ENCODE data around the gene EYA2. TPM values are rescaled to one million over a fixed set of nuclear protein-coding genes. Genes with fewer than 3 reads are reported as not detected.

The EYA2 gene
- total and polyA plus RNA-seq, 2 donors (not counting 3 experiments of a cell fraction or from before 2014, with no cell fraction given), result not detected

DNA sequence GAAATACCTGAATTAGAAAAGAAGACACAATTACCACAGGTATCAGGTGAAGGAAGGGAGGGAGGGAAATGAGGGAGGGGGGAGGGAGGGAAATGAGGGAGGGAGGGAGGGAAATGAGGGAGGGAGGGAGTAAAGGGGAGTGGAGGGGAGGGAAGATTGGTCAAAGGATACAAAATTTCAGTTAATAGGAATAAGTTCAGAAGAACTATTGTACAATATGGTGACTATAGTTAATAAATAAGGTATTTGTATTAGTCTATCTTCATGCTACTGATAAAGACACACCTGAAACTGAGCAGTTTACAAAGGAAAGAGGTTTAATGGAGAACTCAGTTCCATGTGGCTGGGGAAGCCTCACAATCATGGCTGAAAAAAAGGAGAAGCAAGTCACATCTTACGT lies 185.7 kb downstream of the EYA2 start:
- no peaks in the 10 kb centered on the region for H3K9me1 ChIP-seq (replicated peaks; ENCODE audit: control insufficient read depth, extremely low read depth, insufficient read depth, low read length)
- DNase-seq (ENCODE audit: low read depth, low spot score), result no peak
- FAIRE-seq, result no peak
- no peak overlapping the region for H3K4me3 ChIP-seq (replicated peaks in 1 of 3; ENCODE audit: insufficient read depth in 1 of 3, low read depth in 1 of 3, low read length in 3 of 3)
- intact Hi-C loops (cut with micrococcal nuclease), result no loop called here
- H3K79me2 ChIP-seq (ENCODE audit: control insufficient read depth, insufficient read depth, low read length), result no peaks in the 10 kb centered on the region
- ChIA-PET CTCF (no interaction called here), POLR2A (no interaction called here)
- H3K4me1 ChIP-seq (ENCODE audit: control insufficient read depth, extremely low read depth, insufficient read depth, low read length), result no peaks in the 10 kb centered on the region
- no peaks in the 10 kb centered on the region for H3K36me3 ChIP-seq (ENCODE audit: control insufficient read depth in 2 of 2, extremely low read depth in 1 of 2, insufficient read depth in 2 of 2, low read length in 2 of 2)
- no peaks in the 10 kb centered on the region for H4K20me1 ChIP-seq (replicated peaks; ENCODE audit: control insufficient read depth, extremely low read depth, insufficient read depth, low read length)
- no peak overlapping the region for H3K4me2 ChIP-seq (ENCODE audit: insufficient read depth, low read length)
- H3K27me3 ChIP-seq (ENCODE audit: control insufficient read depth in 2 of 2, insufficient read depth in 2 of 2, low read length in 2 of 2), result no peaks in the 10 kb centered on the region
- H3K9me3 ChIP-seq (replicated peaks; ENCODE audit: control insufficient read depth, insufficient read depth, low read length), result no peaks in the 10 kb centered on the region
- H2AFZ ChIP-seq (ENCODE audit: low read depth, low read length), result no peak overlapping the region
- no TSS peak for BruUV-seq (replicated peaks)
- H3K9ac ChIP-seq (replicated peaks; ENCODE audit: extremely low read depth, insufficient read depth, low read length), result no peak overlapping the region
- H3K27ac ChIP-seq (ENCODE audit: insufficient read depth, low read depth, low read length), result no peak overlapping the region
- dilution Hi-C loops (cut with MboI; ENCODE audit: extremely low pct_ligation_motif_present, low sequenced_read_pairs), result no loop called here
- no peak for TF ChIP-seq JUN (IDR thresholded peaks at IDR 0.05; ENCODE audit: borderline replicate concordance, insufficient read depth, insufficient read length, low read depth)
- no peak for TF ChIP-seq POLR2A (IDR thresholded peaks at IDR 0.05; ENCODE audit: low read depth, low read length)
- TF ChIP-seq GATA2 (IDR thresholded peaks at IDR 0.05; ENCODE audit: insufficient read depth, insufficient read length, low read depth, low read length), result no peak
- TF ChIP-seq, protein P1, sequence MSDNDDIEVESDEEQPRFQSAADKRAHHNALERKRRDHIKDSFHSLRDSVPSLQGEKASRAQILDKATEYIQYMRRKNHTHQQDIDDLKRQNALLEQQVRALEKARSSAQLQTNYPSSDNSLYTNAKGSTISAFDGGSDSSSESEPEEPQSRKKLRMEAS (IDR thresholded peaks at IDR 0.05; ENCODE audit: insufficient read depth, insufficient read length), result no peak
- TF ChIP-seq FOS (IDR thresholded peaks at IDR 0.05; ENCODE audit: borderline replicate concordance, insufficient read depth, low read length), result no peak
- no peak for TF ChIP-seq MYC (IDR thresholded peaks at IDR 0.05; ENCODE audit: low read depth, low read length)
- TF ChIP-seq POLR2AphosphoS5 (IDR thresholded peaks at IDR 0.05; ENCODE audit: insufficient read depth, low read depth, low read length), result no peak

DNA sequence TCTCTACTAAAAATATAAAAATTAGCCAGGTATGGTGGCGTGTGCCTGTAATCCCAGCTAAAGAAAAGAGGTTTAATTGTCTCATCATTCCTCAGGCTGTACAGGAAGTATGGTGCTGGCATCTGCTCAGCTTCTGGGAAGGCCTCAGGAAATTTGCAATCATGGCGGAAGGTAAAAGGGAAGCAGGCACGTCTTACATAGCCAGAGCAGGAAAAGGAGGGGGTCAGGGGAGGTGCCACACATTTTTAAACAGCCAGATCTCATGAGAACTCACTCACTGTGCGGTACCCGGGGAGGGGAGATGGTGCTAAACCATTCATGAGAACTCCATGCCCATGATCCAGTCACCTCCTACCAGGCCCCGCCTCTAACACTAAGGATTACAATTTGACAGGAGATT lies 191.7 kb downstream of the EYA2 start:
- intact Hi-C loops (cut with micrococcal nuclease), result no loop called here
- H3K4me1 ChIP-seq (ENCODE audit: control insufficient read depth, extremely low read depth, insufficient read depth, low read length), result no peaks in the 10 kb centered on the region
- ChIA-PET POLR2A (no interaction called here), CTCF (no interaction called here)
- no peak overlapping the region for H3K27ac ChIP-seq (ENCODE audit: insufficient read depth, low read depth, low read length)
- no peaks in the 10 kb centered on the region for H3K79me2 ChIP-seq (ENCODE audit: control insufficient read depth, insufficient read depth, low read length)
- no peak overlapping the region for H3K4me3 ChIP-seq (replicated peaks in 1 of 3; ENCODE audit: insufficient read depth in 1 of 3, low read depth in 1 of 3, low read length in 3 of 3)
- no TSS peak for BruUV-seq (replicated peaks)
- H3K9me3 ChIP-seq (replicated peaks; ENCODE audit: control insufficient read depth, insufficient read depth, low read length), result no peaks in the 10 kb centered on the region
- no peak overlapping the region for H2AFZ ChIP-seq (ENCODE audit: low read depth, low read length)
- no peak overlapping the region for H3K4me2 ChIP-seq (ENCODE audit: insufficient read depth, low read length)
- no peak overlapping the region for H3K9ac ChIP-seq (replicated peaks; ENCODE audit: extremely low read depth, insufficient read depth, low read length)
- no peaks in the 10 kb centered on the region for H4K20me1 ChIP-seq (replicated peaks; ENCODE audit: control insufficient read depth, extremely low read depth, insufficient read depth, low read length)
- no peaks in the 10 kb centered on the region for H3K27me3 ChIP-seq (ENCODE audit: control insufficient read depth in 2 of 2, insufficient read depth in 2 of 2, low read length in 2 of 2)
- FAIRE-seq, result no peak
- no peaks in the 10 kb centered on the region for H3K36me3 ChIP-seq (ENCODE audit: control insufficient read depth in 2 of 2, extremely low read depth in 1 of 2, insufficient read depth in 2 of 2, low read length in 2 of 2)
- TF ChIP-seq GATA2 (IDR thresholded peaks at IDR 0.05; ENCODE audit: insufficient read depth, insufficient read length, low read depth, low read length), result no peak
- TF ChIP-seq, protein P1 (IDR thresholded peaks at IDR 0.05; ENCODE audit: insufficient read depth, insufficient read length), result no peak
- no peak for TF ChIP-seq EZH2 (IDR thresholded peaks at IDR 0.05; ENCODE audit: borderline replicate concordance, low read depth, low read length, severe bottlenecking)
- no peak for TF ChIP-seq POLR2A (IDR thresholded peaks at IDR 0.05; ENCODE audit: low read depth, low read length)
- no peak for TF ChIP-seq MYC (IDR thresholded peaks at IDR 0.05; ENCODE audit: low read depth, low read length)
- TF ChIP-seq, protein P2, sequence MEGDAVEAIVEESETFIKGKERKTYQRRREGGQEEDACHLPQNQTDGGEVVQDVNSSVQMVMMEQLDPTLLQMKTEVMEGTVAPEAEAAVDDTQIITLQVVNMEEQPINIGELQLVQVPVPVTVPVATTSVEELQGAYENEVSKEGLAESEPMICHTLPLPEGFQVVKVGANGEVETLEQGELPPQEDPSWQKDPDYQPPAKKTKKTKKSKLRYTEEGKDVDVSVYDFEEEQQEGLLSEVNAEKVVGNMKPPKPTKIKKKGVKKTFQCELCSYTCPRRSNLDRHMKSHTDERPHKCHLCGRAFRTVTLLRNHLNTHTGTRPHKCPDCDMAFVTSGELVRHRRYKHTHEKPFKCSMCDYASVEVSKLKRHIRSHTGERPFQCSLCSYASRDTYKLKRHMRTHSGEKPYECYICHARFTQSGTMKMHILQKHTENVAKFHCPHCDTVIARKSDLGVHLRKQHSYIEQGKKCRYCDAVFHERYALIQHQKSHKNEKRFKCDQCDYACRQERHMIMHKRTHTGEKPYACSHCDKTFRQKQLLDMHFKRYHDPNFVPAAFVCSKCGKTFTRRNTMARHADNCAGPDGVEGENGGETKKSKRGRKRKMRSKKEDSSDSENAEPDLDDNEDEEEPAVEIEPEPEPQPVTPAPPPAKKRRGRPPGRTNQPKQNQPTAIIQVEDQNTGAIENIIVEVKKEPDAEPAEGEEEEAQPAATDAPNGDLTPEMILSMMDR (IDR thresholded peaks at IDR 0.05; ENCODE audit: extremely low read depth in 1 of 2, insufficient read depth in 1 of 2, low read depth in 1 of 2, low read length in 2 of 2), result no peak
- no peak for TF ChIP-seq JUN (IDR thresholded peaks at IDR 0.05; ENCODE audit: borderline replicate concordance, insufficient read depth, insufficient read length, low read depth)
- no peak for TF ChIP-seq POLR2AphosphoS5 (IDR thresholded peaks at IDR 0.05; ENCODE audit: insufficient read depth, low read depth, low read length)
- TF ChIP-seq FOS (IDR thresholded peaks at IDR 0.05; ENCODE audit: borderline replicate concordance, insufficient read depth, low read length), result no peak
- DNase-seq (ENCODE audit: low read depth, low spot score), result no peak
- dilution Hi-C loops (cut with MboI; ENCODE audit: extremely low pct_ligation_motif_present, low sequenced_read_pairs), result no loop called here
- H3K9me1 ChIP-seq (replicated peaks; ENCODE audit: control insufficient read depth, extremely low read depth, insufficient read depth, low read length), result no peaks in the 10 kb centered on the region

Measured in endothelial cell of umbilical vein (primary cell).